GM19463 (cell line): ENCODE measurements around the gene ZDHHC1.
"Not testable (repeated sequence)": the region's sequence is repeated elsewhere in the genome, so short reads cannot be mapped to it uniquely, and the experiment has no call there.

Experiments used
- ATAC-seq: cut with Tn5 transposase; IDR thresholded peaks from one replicate; pipeline ENCODE4 v1.9.1; 2021; ENCODE audit warnings: mild to moderate bottlenecking, moderate library complexity; ENCODE audit not compliant: unreplicated experiment

Gene ZDHHC1

GRCh38 chr16:67430977-67431774 is 14.9 kb upstream of the ZDHHC1 start, which contains the start of gene HSD11B2:
TSS of gene HSD11B2 (plus strand) at chr16:67431121. CDS start at chr16:67431249, 128 bp downstream.
- ATAC-seq = no peak

GRCh38 chr16:67430504-67430976 is 14.3 kb upstream of the ZDHHC1 start:
- no peak for ATAC-seq

DNA sequence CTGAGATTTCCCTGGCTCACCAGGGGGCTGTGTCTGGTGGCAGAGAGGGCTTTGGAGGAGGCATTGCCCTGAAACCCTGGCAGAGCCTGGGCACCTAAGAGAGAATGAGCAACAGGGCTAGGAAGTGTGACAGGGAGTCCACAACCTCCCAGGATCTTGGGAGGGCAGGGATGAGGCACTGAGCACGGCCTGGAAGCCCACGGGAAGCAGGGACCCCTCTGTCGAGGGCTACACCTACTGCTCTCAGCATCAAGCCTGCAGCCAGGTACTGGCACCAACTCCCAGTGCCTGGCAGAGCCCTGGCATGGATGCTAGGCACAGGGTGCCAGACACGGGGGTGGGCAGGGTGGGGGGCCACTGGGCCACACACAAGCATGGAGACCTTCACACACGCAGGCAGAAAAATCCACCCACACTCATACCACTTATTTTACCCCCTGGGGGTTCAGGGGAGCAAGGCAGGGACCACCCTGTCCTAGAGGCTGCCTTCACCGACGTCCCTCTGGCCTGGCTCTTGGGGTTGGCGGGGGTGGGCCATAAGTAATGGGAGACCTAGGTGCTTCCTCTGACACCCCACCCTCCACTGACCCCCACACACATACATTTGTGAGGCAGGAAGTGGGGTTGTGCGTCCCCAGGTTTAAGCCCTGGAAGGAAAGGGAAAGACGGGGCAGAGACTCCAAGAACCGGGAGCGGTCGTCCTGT is 13.7 kb upstream of the ZDHHC1 start:
- no peak for ATAC-seq

DNA sequence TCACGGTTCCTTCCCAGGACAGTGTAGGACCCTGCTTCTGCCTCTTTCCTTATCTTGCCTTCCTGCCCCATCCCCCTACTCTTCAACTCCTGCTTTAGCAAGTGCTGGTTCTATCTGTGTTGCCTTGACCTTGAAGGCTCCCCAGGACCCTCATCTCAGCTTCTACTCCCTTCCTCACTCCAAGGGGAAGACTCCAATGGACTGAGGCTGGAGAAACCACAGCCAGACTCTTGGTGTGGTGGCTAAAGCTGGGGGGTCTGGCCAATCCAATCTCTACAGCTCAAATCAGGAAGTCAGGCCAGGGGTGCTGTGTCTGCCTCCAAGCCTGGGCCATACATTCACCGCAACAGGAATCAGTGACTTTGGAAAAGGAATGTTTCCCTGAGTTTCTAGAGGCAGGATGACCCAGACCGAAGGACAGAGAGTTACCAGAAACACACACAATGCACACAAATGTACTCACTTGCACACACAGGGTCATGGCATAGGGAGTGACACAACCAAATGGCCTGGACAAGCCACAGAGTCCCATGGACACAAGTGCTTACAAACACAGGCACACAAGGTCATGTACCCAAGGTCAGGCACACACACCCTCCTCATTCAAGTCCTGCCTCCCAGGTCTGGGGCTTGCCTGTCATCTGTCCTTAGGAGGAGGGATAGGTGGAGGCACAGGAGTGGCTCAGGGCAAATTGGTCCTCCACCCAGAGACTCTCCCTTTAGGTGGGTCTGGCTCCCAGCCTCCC is 12.9 kb upstream of the ZDHHC1 start:
- no peak for ATAC-seq

- no peak for ATAC-seq
Observed at GRCh38 chr16:67428146-67428731, 12.0 kb upstream of the ZDHHC1 start.

DNA sequence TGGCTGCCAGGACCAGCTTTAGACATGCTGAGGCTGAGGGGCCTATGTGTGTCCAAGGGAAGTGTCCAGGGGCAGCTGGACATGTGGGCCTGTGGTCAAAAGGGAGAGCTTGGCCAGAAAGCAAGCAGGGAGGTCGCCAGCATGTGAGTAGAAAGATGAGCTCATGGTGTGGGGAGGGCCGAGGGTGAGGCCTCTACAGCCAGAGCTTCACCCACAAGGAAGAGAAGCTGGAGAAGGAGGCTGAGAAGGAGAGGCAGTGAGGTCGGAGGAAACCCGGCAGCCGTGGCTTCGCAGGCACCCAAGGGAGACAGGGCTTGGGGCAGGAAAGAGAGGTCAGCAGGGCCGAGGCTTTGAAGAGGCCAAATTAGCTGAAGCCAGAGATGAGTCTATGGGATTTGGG is 10.7 kb upstream of the ZDHHC1 start:
- ATAC-seq = no peak

DNA sequence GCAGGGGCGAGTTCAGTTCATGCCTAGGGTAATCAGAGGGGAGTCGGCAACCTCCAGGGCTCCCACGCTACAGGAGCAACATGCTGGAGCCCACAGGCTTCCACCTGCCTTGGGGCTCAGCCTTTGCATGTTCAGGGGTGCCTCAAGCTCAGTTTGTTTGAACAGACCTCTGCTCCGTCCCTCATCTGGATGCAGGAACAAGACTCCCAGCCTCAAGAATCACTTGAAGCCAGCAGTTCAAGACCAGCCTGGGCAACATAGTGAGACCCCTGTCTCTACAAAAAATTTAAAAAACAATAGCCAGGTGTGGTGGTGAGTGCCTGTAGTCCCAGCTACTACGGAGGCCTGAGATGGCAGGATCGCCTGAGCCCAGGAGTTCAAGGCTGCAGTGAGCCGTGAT is 9.7 kb upstream of the ZDHHC1 start:
- ATAC-seq = no peak

- no peak for ATAC-seq
Observed at GRCh38 chr16:67425580-67425979, 9.3 kb upstream of the ZDHHC1 start.

DNA sequence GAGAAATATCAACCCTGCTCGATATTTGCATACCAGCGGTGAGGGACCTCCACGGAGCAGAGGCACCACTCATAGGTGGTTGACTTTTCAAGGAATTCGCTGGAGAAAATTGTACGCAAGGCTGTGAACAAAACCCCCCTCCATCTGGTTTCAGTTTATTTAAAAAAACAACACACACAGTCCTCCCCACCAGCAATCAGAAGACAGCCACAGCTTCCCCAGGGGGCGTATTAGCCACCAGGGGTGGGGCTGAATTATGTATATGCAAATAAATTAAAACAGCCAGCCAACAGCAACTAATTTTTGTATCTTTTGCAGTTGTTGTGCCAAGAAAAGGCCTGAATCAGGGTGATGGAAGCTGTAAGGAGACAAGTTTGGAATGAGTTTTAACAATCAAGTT is 8.8 kb upstream of the ZDHHC1 start:
- no peak for ATAC-seq

- no peak for ATAC-seq
Observed at GRCh38 chr16:67424261-67424615, 8.0 kb upstream of the ZDHHC1 start.

- ATAC-seq = no peak
Observed at GRCh38 chr16:67423611-67424260, 7.5 kb upstream of the ZDHHC1 start.

- no peak for ATAC-seq
Observed at GRCh38 chr16:67423015-67423414, 6.7 kb upstream of the ZDHHC1 start.

DNA sequence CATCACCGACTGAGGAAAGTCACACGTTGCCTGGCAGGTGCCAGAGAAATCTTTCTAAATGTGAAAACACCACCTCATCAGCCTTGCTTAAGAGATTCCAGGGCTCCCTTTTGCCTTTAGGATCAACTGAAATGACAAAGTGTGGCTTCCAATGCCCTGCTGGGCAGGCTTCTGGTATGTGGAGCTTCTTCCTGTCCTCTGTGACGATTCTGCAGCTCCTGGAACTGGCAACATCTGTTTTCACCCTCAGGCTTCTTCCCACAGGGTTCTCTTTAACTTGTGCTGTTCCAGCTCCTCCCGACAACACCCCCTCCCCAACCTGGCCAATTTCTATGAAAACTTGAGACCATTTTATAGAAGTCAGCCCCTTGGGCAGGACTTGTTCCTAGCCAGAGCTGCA is 4.8 kb upstream of the ZDHHC1 start:
- ATAC-seq = no peak

GRCh38 chr16:67419931-67420330 is 3.7 kb upstream of the ZDHHC1 start:
- no peak for ATAC-seq

- ATAC-seq = no peak
Observed at GRCh38 chr16:67419502-67419901, 3.2 kb upstream of the ZDHHC1 start.

DNA sequence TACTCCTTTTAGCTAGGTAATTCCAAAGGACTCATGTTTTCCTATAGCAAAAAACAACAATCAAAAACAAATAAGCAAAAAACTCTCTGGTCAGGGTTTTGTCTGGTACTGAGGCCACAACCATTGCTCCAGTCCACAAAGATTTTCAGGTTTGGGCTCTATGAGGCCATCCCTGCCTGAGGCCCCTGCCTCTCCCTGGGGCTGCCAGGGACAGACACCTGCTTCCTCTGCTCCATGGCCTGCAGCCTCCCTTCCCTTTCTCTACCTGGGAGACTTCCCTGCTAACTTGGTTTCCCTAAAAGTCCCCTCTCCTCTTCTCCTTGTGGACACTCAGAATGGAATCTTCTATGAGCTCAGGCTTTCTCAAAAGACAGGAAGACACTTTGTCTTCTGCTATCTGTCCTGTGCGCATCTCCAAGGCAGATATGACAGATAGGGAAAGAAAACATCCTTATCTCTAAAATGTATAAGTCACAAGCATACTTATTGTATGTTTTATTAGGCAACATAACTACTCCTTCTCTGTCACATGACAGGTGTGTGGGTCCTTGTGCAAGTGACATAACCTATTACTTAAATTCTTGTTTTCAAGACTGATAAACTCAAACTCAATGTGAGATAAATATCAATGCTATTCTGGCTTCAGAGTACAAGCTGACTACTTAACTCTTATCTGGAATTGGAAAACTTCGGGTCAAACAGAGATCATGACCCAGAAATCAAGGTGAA is 1.2 kb upstream of the ZDHHC1 start:
- no peak for ATAC-seq

GRCh38 chr16:67415421-67415820 is 856 bp downstream of the ZDHHC1 start:
- ATAC-seq = not testable (repeated sequence)

DNA sequence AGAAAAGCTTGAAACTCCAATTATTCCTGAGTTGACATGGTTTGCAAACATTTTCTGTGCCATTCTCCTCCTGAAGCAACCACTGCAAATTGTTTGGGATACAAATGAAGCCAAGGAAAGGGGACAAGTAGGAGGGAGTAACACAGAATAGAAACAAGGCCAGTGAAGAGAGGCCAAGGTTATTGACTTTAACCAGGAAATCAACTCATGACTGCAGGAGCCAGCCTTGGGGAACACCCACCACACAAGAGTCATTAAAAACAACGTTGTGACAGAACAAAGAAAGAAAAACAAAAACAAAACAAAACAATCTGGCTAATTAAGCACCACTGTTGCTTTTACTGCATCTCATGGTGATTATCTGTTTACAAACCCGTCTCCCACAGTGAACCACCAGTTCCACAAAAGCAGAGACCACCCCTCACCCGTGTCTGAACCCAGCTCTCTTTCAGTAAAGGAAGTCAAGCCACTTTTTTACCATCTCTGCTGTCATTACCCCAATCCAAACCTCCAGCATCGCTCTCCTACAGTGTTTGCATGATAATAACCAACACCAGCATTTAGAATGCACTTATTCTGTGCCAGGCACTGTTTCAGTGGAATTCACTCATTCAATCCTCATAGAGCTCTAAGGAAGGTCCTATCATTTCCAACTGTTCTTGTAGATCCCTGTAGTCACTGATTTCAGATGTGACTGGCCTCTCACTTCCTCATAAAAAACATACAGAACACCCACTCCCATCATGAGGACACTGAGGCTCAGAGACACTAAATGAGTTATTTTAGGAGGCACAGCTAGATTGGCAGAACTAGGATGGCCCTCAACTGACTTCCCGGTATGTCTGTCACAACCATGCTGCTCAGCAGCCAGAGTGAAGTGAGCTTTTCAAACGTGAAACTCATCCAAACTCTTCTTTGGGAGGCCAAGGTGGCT is 2.0 kb downstream of the ZDHHC1 start:
- no peak for ATAC-seq

DNA sequence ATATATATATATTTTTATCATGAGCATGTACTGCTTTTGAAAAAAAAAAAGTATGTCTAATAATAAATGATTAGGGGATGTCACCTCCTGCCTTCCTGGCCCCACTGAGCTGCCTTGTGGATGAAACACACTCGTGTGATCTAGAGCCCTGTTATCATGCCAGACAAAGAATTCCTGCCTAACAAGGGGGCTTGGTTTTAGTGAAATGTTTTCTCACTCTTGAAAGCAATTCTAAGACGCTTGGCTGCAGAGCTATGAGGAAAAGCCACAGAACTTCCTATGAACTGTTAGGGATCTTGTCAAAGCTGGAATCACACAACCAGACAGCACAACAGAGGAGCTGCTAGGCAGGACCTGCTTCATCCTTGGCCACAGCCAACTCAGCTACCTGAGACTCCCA is 4.0 kb downstream of the ZDHHC1 start:
- no peak for ATAC-seq
